HepG2 (cell line): ENCODE data around the gene SEC23IP. TPM values are rescaled to one million over a fixed set of nuclear protein-coding genes. Genes with fewer than 3 reads are reported as not detected.

Source experiments
- BRF2 ChIP-seq: sonication (generic); formaldehyde crosslinking; IDR thresholded peaks from 2 replicates; pipeline ENCODE4 v1.8.1; 2022; ENCODE audit warnings: mild to moderate bottlenecking, missing genetic modification reagents
- CHCHD3 ChIP-seq: sonication (generic); formaldehyde crosslinking; IDR thresholded peaks from 2 replicates; pipeline ENCODE4 v1.8.0; 2022; ENCODE audit warnings: mild to moderate bottlenecking, missing genetic modification reagents, moderate library complexity
- CHD2 ChIP-seq: IDR thresholded peaks from 2 replicates; pipeline ENCODE4 v1.6.1; 2011; ENCODE audit warnings: low read depth, low read length, improper control_type of control experiment
- FOXK2 ChIP-seq: fragments of 450-650 bp; IDR thresholded peaks from 2 replicates; pipeline ENCODE4 v1.6.1; 2016
- JDP2 ChIP-seq: sonication (generic); formaldehyde crosslinking; IDR thresholded peaks from 2 replicates; pipeline ENCODE4 v1.8.1; 2022; ENCODE audit warnings: missing genetic modification reagents, borderline replicate concordance
- MAFF ChIP-seq: IDR thresholded peaks from 2 replicates; pipeline ENCODE4 v1.6.1; 2011; ENCODE audit warnings: low read depth, low read length, improper control_type of control experiment
- MED13 ChIP-seq: sonication (generic); formaldehyde crosslinking; IDR thresholded peaks from 2 replicates; pipeline ENCODE4 v1.5.0; 2020; ENCODE audit warnings: missing genetic modification reagents
- MYPOP ChIP-seq: sonication (generic); formaldehyde crosslinking; IDR thresholded peaks from 2 replicates; pipeline ENCODE4 v1.8.1; 2023; ENCODE audit warnings: mild to moderate bottlenecking, moderate library complexity, missing genetic modification reagents
- NFYB ChIP-seq: sonication (generic); formaldehyde crosslinking; IDR thresholded peaks from 2 replicates; pipeline ENCODE4 v1.4.0; 2020; ENCODE audit warnings: missing genetic modification reagents
- SNRNP70 ChIP-seq: fragments of 200-400 bp; formaldehyde crosslinking; IDR thresholded peaks from 2 replicates; pipeline ENCODE4 v1.6.1; 2017; ENCODE audit warnings: mild to moderate bottlenecking, low read depth, low read length, moderate library complexity
- TMF1 ChIP-seq: sonication (generic); formaldehyde crosslinking; IDR thresholded peaks from 2 replicates; pipeline ENCODE4 v1.8.1; 2022; ENCODE audit warnings: low read depth, missing genetic modification reagents
- ZC3H4 ChIP-seq: sonication (generic); formaldehyde crosslinking; IDR thresholded peaks from 2 replicates; pipeline ENCODE4 v1.4.0; 2020; ENCODE audit warnings: missing genetic modification reagents, borderline replicate concordance
- ZFX ChIP-seq: sonication (generic); formaldehyde crosslinking; IDR thresholded peaks from 2 replicates; pipeline ENCODE4 v1.4.0; 2020; ENCODE audit warnings: mild to moderate bottlenecking, low read depth, missing genetic modification reagents, moderate library complexity
- ZNF205 ChIP-seq: IDR thresholded peaks from 2 replicates; pipeline ENCODE4 v1.6.1; 2018; ENCODE audit warnings: missing biosample characterization, missing genetic modification reagents
- ZNF670 ChIP-seq: sonication (generic); formaldehyde crosslinking; IDR thresholded peaks from 2 replicates; pipeline ENCODE4 v1.8.0; 2022; ENCODE audit warnings: mild to moderate bottlenecking, missing genetic modification reagents, borderline replicate concordance
- polyA plus RNA-seq, 8 experiments: library from polyadenylated mRNA; depleted of rRNA in 3 of 8; stranded (reverse) in 7 of 8; unstranded in 1 of 8; fragments of >200 nt; fragmentation: Illumina TruSeq in 4 of 8; extraction: Trizol in 4 of 8; gene quantifications; 2 replicates each; pipeline versions ENCODE4 v1.2.1 to v1.2.3, GENCODE V29; 2011 to 2016; ENCODE audit warnings: low read depth in 4 of 8, missing spikeins in 1 of 8, mixed read lengths in 1 of 8; ENCODE audit not compliant: insufficient read depth in 1 of 8
- total RNA-seq, 5 experiments: library from RNA; depleted of rRNA; stranded (reverse); fragments of >200 nt; fragmentation: Illumina TruSeq; extraction: Trizol; gene quantifications; 2 replicates each; pipeline ENCODE4 v1.2.3, GENCODE V29; 2016; ENCODE audit warnings: low read depth in 1 of 5
- TF ChIP-seq, protein P1 (sequence below): sonication (generic); formaldehyde crosslinking; IDR thresholded peaks from 2 replicates; pipeline ENCODE4 v1.8.0; 2022; ENCODE audit warnings: mild to moderate bottlenecking, missing genetic modification reagents
- TF ChIP-seq, protein P2 (sequence below): sonication (generic); formaldehyde crosslinking; IDR thresholded peaks from 2 replicates; pipeline ENCODE4 v1.4.0; 2020; ENCODE audit warnings: mild to moderate bottlenecking, missing genetic modification reagents
- TF ChIP-seq, protein P3 (sequence below): sonication (generic); formaldehyde crosslinking; IDR thresholded peaks from 2 replicates; pipeline ENCODE4 v1.5.0; 2020; ENCODE audit warnings: mild to moderate bottlenecking, missing genetic modification reagents
- TF ChIP-seq, protein P4 (sequence below): sonication (generic); formaldehyde crosslinking; IDR thresholded peaks from 2 replicates; pipeline ENCODE4 v1.4.0; 2020; ENCODE audit warnings: missing genetic modification reagents
- TF ChIP-seq, protein P5 (sequence below): sonication (generic); formaldehyde crosslinking; IDR thresholded peaks from 2 replicates; pipeline ENCODE4 v1.4.0; 2020; ENCODE audit warnings: mild to moderate bottlenecking, missing genetic modification reagents

The SEC23IP gene
- total and polyA plus RNA-seq, 2 of the 13 experiments (the other 11 are each of a cell fraction or from before 2014, with no cell fraction given): 32.3 to 57.7 TPM

- TF ChIP-seq, protein P1, sequence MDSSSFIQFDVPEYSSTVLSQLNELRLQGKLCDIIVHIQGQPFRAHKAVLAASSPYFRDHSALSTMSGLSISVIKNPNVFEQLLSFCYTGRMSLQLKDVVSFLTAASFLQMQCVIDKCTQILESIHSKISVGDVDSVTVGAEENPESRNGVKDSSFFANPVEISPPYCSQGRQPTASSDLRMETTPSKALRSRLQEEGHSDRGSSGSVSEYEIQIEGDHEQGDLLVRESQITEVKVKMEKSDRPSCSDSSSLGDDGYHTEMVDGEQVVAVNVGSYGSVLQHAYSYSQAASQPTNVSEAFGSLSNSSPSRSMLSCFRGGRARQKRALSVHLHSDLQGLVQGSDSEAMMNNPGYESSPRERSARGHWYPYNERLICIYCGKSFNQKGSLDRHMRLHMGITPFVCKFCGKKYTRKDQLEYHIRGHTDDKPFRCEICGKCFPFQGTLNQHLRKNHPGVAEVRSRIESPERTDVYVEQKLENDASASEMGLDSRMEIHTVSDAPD (CRISPR knock-in tag): no peak
- TF ChIP-seq, protein P2, sequence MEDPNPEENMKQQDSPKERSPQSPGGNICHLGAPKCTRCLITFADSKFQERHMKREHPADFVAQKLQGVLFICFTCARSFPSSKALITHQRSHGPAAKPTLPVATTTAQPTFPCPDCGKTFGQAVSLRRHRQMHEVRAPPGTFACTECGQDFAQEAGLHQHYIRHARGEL (CRISPR knock-in tag): peak; percentile 61; the same call in 1 of the 2 replicates
- TF ChIP-seq, protein P3, sequence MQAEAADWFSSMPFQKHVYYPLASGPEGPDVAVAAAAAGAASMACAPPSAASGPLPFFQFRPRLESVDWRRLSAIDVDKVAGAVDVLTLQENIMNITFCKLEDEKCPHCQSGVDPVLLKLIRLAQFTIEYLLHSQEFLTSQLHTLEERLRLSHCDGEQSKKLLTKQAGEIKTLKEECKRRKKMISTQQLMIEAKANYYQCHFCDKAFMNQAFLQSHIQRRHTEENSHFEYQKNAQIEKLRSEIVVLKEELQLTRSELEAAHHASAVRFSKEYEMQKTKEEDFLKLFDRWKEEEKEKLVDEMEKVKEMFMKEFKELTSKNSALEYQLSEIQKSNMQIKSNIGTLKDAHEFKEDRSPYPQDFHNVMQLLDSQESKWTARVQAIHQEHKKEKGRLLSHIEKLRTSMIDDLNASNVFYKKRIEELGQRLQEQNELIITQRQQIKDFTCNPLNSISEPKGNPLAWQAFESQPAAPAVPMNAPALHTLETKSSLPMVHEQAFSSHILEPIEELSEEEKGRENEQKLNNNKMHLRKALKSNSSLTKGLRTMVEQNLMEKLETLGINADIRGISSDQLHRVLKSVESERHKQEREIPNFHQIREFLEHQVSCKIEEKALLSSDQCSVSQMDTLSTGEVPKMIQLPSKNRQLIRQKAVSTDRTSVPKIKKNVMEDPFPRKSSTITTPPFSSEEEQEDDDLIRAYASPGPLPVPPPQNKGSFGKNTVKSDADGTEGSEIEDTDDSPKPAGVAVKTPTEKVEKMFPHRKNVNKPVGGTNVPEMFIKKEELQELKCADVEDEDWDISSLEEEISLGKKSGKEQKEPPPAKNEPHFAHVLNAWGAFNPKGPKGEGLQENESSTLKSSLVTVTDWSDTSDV (CRISPR knock-in tag): no peak; the same call in 1 of the 2 replicates
- TF ChIP-seq MAFF (no peak), CHCHD3 (CRISPR knock-in tag) (no peak), SNRNP70 (no peak), NFYB (CRISPR knock-in tag) (no peak), MED13 (CRISPR knock-in tag) (no peak), MYPOP (CRISPR knock-in tag) (peak; percentile 90), TMF1 (CRISPR knock-in tag) (peak; percentile 62; the same call in 1 of the 2 replicates), JDP2 (CRISPR knock-in tag) (no peak), ZC3H4 (CRISPR knock-in tag) (peak; percentile 30; the same call in 1 of the 2 replicates), ZFX (CRISPR knock-in tag) (peak; percentile 94), BRF2 (CRISPR knock-in tag) (peak; percentile 77), ZNF670 (CRISPR knock-in tag) (peak; percentile 88), FOXK2 (peak; percentile 89; the same call in 1 of the 2 replicates), CHD2 (no peak), ZNF205 (CRISPR knock-in tag) (peak; percentile 80; the same call in 1 of the 2 replicates)
- TF ChIP-seq, protein P4, sequence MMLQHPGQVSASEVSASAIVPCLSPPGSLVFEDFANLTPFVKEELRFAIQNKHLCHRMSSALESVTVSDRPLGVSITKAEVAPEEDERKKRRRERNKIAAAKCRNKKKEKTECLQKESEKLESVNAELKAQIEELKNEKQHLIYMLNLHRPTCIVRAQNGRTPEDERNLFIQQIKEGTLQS (CRISPR knock-in tag): no peak; the same call in 1 of the 2 replicates
- TF ChIP-seq, protein P5, sequence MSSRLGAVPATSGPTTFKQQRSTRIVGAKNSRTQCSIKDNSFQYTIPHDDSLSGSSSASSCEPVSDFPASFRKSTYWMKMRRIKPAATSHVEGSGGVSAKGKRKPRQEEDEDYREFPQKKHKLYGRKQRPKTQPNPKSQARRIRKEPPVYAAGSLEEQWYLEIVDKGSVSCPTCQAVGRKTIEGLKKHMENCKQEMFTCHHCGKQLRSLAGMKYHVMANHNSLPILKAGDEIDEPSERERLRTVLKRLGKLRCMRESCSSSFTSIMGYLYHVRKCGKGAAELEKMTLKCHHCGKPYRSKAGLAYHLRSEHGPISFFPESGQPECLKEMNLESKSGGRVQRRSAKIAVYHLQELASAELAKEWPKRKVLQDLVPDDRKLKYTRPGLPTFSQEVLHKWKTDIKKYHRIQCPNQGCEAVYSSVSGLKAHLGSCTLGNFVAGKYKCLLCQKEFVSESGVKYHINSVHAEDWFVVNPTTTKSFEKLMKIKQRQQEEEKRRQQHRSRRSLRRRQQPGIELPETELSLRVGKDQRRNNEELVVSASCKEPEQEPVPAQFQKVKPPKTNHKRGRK: 0 out of 2 replicates have a peak, but pooled peaks have one; percentile 37
These were observed at the start of gene SEC23IP (continued) for GRCh38 chr10:119892188-119893065.
